Activated CD4-positive, alpha-beta T cell treated with anti-CD3 and anti-CD28 coated beads for 36 hours (primary cell): ENCODE data around the gene MYRIP. TPM values are rescaled to one million over a fixed set of nuclear protein-coding genes. Genes with fewer than 3 reads are reported as not detected.

Experiments used
- ATAC-seq: fragments of 200-7000 bp; cut with Tn5 transposase; one replicate; pipeline ENCODE4 v1.10.0; 2021; ENCODE audit warnings: mild to moderate bottlenecking, moderate library complexity
- CTCF ChIA-PET: fragments of 350-600 bp; sonication (Branson Sonifier 250); formaldehyde crosslinking; loops from one replicate; lab custom pipeline; 2021; ENCODE audit warnings: antibody characterized with exemption; lab: Charles Lee
- POLR2A ChIA-PET: fragments of 350-600 bp; sonication (Branson Sonifier 250); formaldehyde crosslinking; loops from one replicate; lab custom pipeline; 2021; ENCODE audit warnings: antibody characterized with exemption, inconsistent platforms; lab: Charles Lee
- DNase-seq: peaks from one replicate; pipeline ENCODE4 v3.0.0-alpha.2; 2020
- H3K27ac Mint-ChIP-seq: one replicate; pipeline ENCODE4 v1.8.0; 2021; ENCODE audit warnings: mixed read lengths
- H3K27me3 Mint-ChIP-seq: one replicate; pipeline ENCODE4 v1.8.0; 2021; ENCODE audit warnings: mixed read lengths
- H3K36me3 Mint-ChIP-seq: one replicate; pipeline ENCODE4 v1.8.0; 2021; ENCODE audit warnings: low read depth, mixed read lengths
- H3K4me1 Mint-ChIP-seq: one replicate; pipeline ENCODE4 v1.8.0; 2021; ENCODE audit warnings: mixed read lengths
- H3K4me3 Mint-ChIP-seq: one replicate; pipeline ENCODE4 v1.8.0; 2021; ENCODE audit warnings: mild to moderate bottlenecking, moderate library complexity, mixed read lengths
- H3K9me3 Mint-ChIP-seq: one replicate; pipeline ENCODE4 v1.8.0; 2021; ENCODE audit warnings: low read depth, mixed read lengths
- intact Hi-C, 2 experiments: fragments of 100-400 bp; cut with DNase I in 1 of 2; cut with micrococcal nuclease in 1 of 2; formaldehyde crosslinking; loops; one replicate each; pipeline versions ENCODE4 v1.14.2 to v1.15.1; 2022 to 2024; cut with DNase I, micrococcal nuclease
- total RNA-seq, 2 experiments: library from RNA; stranded (reverse); gene quantifications; one replicate each; pipeline ENCODE4 v1.2.3, GENCODE V29; 2021

Gene MYRIP
- total RNA-seq, 2 experiments from 2014 or later, result not detected

GRCh38 chr3:40160933-40161332 is 351.5 kb downstream of the MYRIP start:
- intact Hi-C loops, result no loop called here
- Mint-ChIP-seq H3K27me3 (peaks cover 4% of the 10 kb centered on the region), H3K4me3 (no peak overlapping the region), H3K36me3 (no peaks in the 10 kb centered on the region), H3K27ac (no peak overlapping the region), H3K4me1 (no peaks in the 10 kb centered on the region), H3K9me3 (peaks cover 4% of the 10 kb centered on the region)
- ATAC-seq, result no peak
- ChIA-PET CTCF (interaction anchor here (1.0 kb wide), 1 partner anchor 156 kb away, joined by 3 read pairs; no protein-coding TSS in a partner anchor), POLR2A (no interaction called here)
- no peak for DNase-seq

DNA sequence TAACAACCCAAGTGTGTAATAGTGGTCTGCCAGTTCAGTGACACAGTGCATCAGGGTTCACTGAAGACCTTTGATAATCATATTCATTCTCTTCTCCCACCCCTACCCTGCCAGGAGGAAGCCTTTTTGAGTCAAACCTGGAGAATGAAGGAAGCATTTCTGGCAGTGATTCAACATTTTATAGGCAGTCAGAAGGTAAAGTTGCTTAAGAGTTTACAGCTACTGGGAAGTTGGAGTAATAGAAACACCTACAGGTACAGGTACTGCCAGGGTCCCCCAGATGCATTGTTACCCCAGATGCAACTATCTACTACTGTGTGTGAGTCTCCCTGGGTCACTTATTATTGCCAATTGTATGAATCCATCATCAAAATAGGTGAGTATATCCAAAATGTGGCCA is 353.2 kb downstream of the MYRIP start:
- intact Hi-C loops, result no loop called here

DNA sequence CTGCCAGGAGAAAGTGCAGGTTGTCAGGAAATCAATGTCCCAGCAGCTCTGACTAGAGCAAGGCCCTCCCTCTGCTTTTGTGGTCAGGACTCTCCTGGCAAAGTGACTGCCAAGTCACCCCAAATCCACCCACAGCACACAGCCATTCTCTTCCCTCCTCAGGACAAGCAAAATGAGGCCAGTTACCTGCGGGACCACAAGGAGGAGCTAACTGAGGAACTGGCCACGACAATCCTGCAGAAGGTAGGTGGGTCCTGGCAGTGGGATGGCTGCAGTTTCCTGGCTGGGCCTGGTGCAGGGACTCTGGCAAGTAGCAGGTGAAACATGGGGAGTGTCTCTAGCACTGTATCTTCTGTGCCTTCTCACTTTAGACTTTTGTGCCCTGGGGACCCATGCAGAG is 357.6 kb downstream of the MYRIP start:
- CTCF ChIA-PET, result interaction anchor here (1.2 kb wide), 1 partner anchor 14 kb away, joined by 3 read pairs; no protein-coding TSS in a partner anchor
- H3K27ac Mint-ChIP-seq, result no peak overlapping the region

More for the DNA sequence above, 353.2 kb downstream of the MYRIP start:
- Mint-ChIP-seq H3K27ac (no peak overlapping the region), H3K9me3 (peaks cover 4% of the 10 kb centered on the region), H3K27me3 (peaks cover 6% of the 10 kb centered on the region), H3K4me3 (no peak overlapping the region), H3K4me1 (no peaks in the 10 kb centered on the region), H3K36me3 (no peaks in the 10 kb centered on the region)
- POLR2A ChIA-PET, result no interaction called here
- ATAC-seq (no peak), DNase-seq (no peak)
- CTCF ChIA-PET, result no interaction called here

GRCh38 chr3:40167958-40168357 is 358.5 kb downstream of the MYRIP start:
- no peak for ATAC-seq

More for the DNA sequence above, 357.6 kb downstream of the MYRIP start:
- no peak for DNase-seq
- no peak for ATAC-seq
- intact Hi-C loops, result no loop called here
- H3K27me3 Mint-ChIP-seq, result peaks cover 9% of the 10 kb centered on the region
- POLR2A ChIA-PET, result no interaction called here
- no peak overlapping the region for H3K4me3 Mint-ChIP-seq
- H3K9me3 Mint-ChIP-seq, result no peaks in the 10 kb centered on the region
- H3K36me3 Mint-ChIP-seq, result no peaks in the 10 kb centered on the region
- H3K4me1 Mint-ChIP-seq, result no peaks in the 10 kb centered on the region

DNA sequence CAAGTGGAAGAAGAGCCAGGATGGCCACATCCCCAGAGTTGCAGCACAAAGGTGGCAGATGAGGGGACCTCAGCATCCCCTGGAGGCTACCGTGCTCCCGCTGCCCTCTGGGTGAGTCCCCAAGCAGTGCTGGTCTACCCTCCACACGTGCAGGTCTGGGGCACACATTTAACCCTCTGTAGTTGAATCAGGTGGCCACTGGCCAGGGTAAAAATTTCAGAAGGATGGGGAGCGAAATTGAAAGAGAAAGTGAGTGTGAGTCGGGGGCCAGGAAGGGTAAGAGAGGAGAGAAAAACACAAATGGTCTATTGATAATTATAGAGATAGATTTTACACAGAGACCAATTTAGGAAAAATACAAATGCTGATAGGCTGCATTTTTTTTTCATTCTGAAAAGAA is 360.6 kb downstream of the MYRIP start:
- Mint-ChIP-seq H3K4me1 (no peaks in the 10 kb centered on the region), H3K36me3 (no peaks in the 10 kb centered on the region), H3K4me3 (no peak overlapping the region), H3K27ac (no peak overlapping the region), H3K9me3 (no peaks in the 10 kb centered on the region), H3K27me3 (peaks cover 4% of the 10 kb centered on the region)
- ATAC-seq, result no peak
- ChIA-PET POLR2A (no interaction called here), CTCF (interaction anchor here (0.6 kb wide), 1 partner anchor 1641 kb away, joined by 3 read pairs; no protein-coding TSS in a partner anchor)
- intact Hi-C loops, result loop anchor here in 1 of 2 experiments (10.0 kb wide), 2 partner anchors 625 to 755 kb away; no protein-coding TSS in a partner anchor
- no peak for DNase-seq

More at GRCh38 chr3:40167958-40168357, 358.5 kb downstream of the MYRIP start:
- Mint-ChIP-seq H3K4me3 (no peak overlapping the region), H3K4me1 (no peaks in the 10 kb centered on the region), H3K27me3 (peaks cover 9% of the 10 kb centered on the region), H3K36me3 (no peaks in the 10 kb centered on the region), H3K27ac (no peak overlapping the region), H3K9me3 (no peaks in the 10 kb centered on the region)
- DNase-seq, result no peak
- POLR2A ChIA-PET, result no interaction called here
- intact Hi-C loops, result no loop called here
- CTCF ChIA-PET, result interaction anchor here (0.7 kb wide), 1 partner anchor 11 kb away, joined by 3 read pairs; no protein-coding TSS in a partner anchor

- ATAC-seq, result peak; percentile 58
- Mint-ChIP-seq H3K27ac (no peak overlapping the region), H3K4me1 (no peaks in the 10 kb centered on the region), H3K4me3 (no peak overlapping the region), H3K27me3 (peaks cover 4% of the 10 kb centered on the region), H3K9me3 (no peaks in the 10 kb centered on the region), H3K36me3 (no peaks in the 10 kb centered on the region)
- ChIA-PET POLR2A (no interaction called here), CTCF (interaction anchor here (1.1 kb wide), 1 partner anchor 501 kb away, joined by 3 read pairs; no protein-coding TSS in a partner anchor)
- no peak for DNase-seq
- intact Hi-C loops, result loop anchor here in 1 of 2 experiments (10.0 kb wide), 2 partner anchors 626 to 756 kb away; no protein-coding TSS in a partner anchor
Measured at GRCh38 chr3:40170395-40170794, 361.0 kb downstream of the MYRIP start.

DNA sequence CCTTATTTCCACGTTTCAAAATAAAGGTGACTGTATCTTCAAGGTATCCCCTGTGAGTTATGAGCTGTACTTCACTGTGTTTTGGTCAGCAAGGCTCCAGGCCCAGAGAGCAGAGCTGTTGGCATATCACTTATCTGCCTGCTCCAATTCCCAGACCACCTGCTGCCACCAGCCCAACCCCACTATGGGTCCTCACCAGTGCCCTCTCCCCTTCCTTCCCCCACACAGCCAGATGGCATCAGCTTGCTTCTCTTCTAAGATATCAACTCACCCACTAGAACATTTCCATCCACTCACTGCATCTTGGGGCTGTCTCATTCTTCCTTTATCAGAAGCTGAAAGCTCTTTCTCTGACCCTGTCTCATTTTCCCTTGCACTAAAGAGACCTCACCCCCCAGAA is 363.2 kb downstream of the MYRIP start:
- ATAC-seq (no peak), DNase-seq (no peak)
- POLR2A ChIA-PET, result no interaction called here
- intact Hi-C loops, result loop anchor here in 1 of 2 experiments (10.0 kb wide), 2 partner anchors 628 to 758 kb away; no protein-coding TSS in a partner anchor
- H3K4me1 Mint-ChIP-seq, result no peaks in the 10 kb centered on the region
- H3K27me3 Mint-ChIP-seq, result peaks cover 2% of the 10 kb centered on the region
- no peak overlapping the region for H3K27ac Mint-ChIP-seq
- H3K9me3 Mint-ChIP-seq, result no peaks in the 10 kb centered on the region
- H3K36me3 Mint-ChIP-seq, result no peaks in the 10 kb centered on the region
- H3K4me3 Mint-ChIP-seq, result no peak overlapping the region
- CTCF ChIA-PET, result interaction anchor here (0.7 to 1.9 kb wide), 2 partner anchors 19 to 447 kb away, joined by 4 to 8 read pairs; no protein-coding TSS in a partner anchor

DNA sequence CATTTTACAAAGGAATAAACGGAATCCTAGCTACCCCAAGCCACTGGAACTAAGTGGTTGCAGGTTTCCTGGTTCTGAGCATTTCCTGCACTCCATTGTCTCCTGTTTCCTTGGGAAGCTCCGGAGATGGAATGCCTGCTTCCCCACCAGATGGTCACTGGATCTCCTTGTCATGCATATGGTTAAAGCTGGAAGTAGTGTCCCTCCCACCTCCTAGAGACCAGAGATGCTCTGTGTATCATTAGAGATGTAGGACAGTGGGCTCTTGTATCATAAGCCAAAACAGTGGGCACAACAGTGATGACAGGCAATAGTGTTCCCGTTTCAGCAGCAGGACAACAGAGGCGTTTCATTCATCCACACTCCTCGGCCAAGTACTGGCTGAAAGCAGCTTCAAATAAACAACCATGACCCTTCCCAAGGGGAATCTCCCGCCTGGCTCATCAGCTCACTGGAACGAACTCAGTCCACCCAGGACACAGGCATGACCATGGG is 363.9 kb downstream of the MYRIP start:
- intact Hi-C loops, result loop anchor here in 1 of 2 experiments (10.0 kb wide), 2 partner anchors 628 to 758 kb away; no protein-coding TSS in a partner anchor

DNA sequence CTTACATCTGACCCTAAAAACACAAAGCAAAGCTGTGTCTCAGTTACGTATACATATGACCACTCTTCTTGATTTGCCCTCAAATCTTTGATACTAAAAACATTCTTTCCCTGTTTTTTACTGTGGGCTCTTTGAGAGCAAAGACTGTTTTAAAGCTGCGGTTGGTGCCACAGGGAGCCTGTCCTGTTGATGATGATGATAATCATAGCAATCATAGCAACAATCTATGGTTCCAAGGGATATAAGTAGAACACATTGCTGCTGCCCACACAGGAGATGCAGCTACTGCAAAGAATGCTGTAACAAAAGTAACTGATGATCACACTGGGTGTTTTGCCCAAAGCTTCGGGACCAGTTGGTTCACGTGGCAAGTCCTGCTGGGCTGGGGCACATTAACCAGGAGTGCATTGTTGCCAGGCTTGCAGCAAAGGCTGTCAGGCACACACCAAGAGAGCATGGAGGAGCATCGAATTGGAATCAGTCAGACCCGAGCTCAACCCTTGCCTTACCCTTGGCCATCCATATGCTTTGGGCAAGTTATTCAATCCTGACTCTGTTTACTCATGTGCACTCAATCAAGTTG is 368.7 kb downstream of the MYRIP start:
- DNase-seq, result no peak
- no peaks in the 10 kb centered on the region for H3K36me3 Mint-ChIP-seq
- CTCF ChIA-PET, result interaction anchor here (0.6 to 3.9 kb wide), 7 partner anchors 10 to 1141 kb away, joined by 3 to 23 read pairs (median 6); no protein-coding TSS in a partner anchor
- no peak for ATAC-seq
- no peak overlapping the region for H3K4me3 Mint-ChIP-seq
- no peaks in the 10 kb centered on the region for H3K9me3 Mint-ChIP-seq
- POLR2A ChIA-PET, result interaction anchor here (0.6 kb wide), 1 partner anchor 746 kb away, joined by 3 read pairs; no protein-coding TSS in a partner anchor
- H3K27ac Mint-ChIP-seq, result no peak overlapping the region
- H3K27me3 Mint-ChIP-seq, result no peaks in the 10 kb centered on the region
- no peaks in the 10 kb centered on the region for H3K4me1 Mint-ChIP-seq
- intact Hi-C loops, result loop anchor here (2.0 to 10.0 kb wide), 4 partner anchors 471 to 763 kb away; no protein-coding TSS in a partner anchor

More for the DNA sequence above, 363.9 kb downstream of the MYRIP start:
- H3K27me3 Mint-ChIP-seq, result peaks cover 2% of the 10 kb centered on the region
- POLR2A ChIA-PET, result no interaction called here
- no peak overlapping the region for H3K27ac Mint-ChIP-seq
- H3K4me3 Mint-ChIP-seq, result no peak overlapping the region
- ATAC-seq, result no peak
- H3K36me3 Mint-ChIP-seq, result no peaks in the 10 kb centered on the region
- CTCF ChIA-PET, result interaction anchor here (0.6 to 1.9 kb wide), 3 partner anchors 18 to 1528 kb away, joined by 3 to 8 read pairs (median 4); no protein-coding TSS in a partner anchor
- H3K9me3 Mint-ChIP-seq, result no peaks in the 10 kb centered on the region
- no peak for DNase-seq
- no peaks in the 10 kb centered on the region for H3K4me1 Mint-ChIP-seq

DNA sequence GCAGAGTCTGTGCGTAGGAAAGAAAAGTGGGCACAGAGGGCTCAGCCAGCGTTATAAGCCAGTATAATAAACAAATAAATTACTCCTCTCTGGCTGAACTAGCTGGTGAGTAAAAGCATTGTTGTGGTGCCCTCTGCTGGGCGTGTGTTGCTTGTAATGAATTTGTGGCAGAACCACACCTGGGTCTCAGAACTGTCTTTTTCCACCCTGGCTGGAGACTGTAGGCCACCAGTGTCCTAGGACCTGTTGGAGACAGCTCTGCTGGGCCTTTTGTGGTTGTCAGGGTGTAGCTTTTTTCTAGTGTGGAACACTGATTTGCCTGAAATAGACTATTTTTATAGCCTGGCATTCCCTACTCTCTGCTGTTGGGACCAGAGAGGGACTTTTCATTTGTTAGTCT is 369.6 kb downstream of the MYRIP start:
- Mint-ChIP-seq H3K27ac (no peak overlapping the region), H3K4me3 (no peak overlapping the region), H3K4me1 (no peaks in the 10 kb centered on the region), H3K27me3 (no peaks in the 10 kb centered on the region), H3K9me3 (no peaks in the 10 kb centered on the region), H3K36me3 (no peaks in the 10 kb centered on the region)
- ChIA-PET CTCF (interaction anchor here (0.6 to 3.9 kb wide), 13 partner anchors 11 to 1359 kb away, joined by 3 to 23 read pairs (median 3); no protein-coding TSS in a partner anchor), POLR2A (no interaction called here)
- intact Hi-C loops, result loop anchor here (1.0 to 10.0 kb wide), 5 partner anchors 472 to 764 kb away; no protein-coding TSS in a partner anchor
- DNase-seq (peak; percentile 81), ATAC-seq (peak; percentile 53)

GRCh38 chr3:40181182-40181581 is 371.8 kb downstream of the MYRIP start:
- Mint-ChIP-seq H3K27me3 (no peaks in the 10 kb centered on the region), H3K4me1 (no peaks in the 10 kb centered on the region), H3K9me3 (no peaks in the 10 kb centered on the region), H3K4me3 (no peak overlapping the region), H3K36me3 (no peaks in the 10 kb centered on the region), H3K27ac (no peak overlapping the region)
- ATAC-seq, result no peak
- CTCF ChIA-PET, result interaction anchor here (0.6 to 3.9 kb wide), 8 partner anchors 8 to 222 kb away, joined by 3 to 23 read pairs (median 4); no protein-coding TSS in a partner anchor
- no peak for DNase-seq
- POLR2A ChIA-PET, result no interaction called here
- intact Hi-C loops, result no loop called here
